GM18907 (cell line): ENCODE data around the gene TSHZ2.
"Not testable (repeated sequence)": the region's sequence is repeated elsewhere in the genome, so short reads cannot be mapped to it uniquely, and the experiment has no call there.

ENCODE experiments used
- ATAC-seq: cut with Tn5 transposase; IDR thresholded peaks from one replicate; pipeline ENCODE4 v1.9.1; 2021; ENCODE audit warnings: mild to moderate bottlenecking, moderate library complexity; ENCODE audit not compliant: unreplicated experiment

The TSHZ2 gene

DNA sequence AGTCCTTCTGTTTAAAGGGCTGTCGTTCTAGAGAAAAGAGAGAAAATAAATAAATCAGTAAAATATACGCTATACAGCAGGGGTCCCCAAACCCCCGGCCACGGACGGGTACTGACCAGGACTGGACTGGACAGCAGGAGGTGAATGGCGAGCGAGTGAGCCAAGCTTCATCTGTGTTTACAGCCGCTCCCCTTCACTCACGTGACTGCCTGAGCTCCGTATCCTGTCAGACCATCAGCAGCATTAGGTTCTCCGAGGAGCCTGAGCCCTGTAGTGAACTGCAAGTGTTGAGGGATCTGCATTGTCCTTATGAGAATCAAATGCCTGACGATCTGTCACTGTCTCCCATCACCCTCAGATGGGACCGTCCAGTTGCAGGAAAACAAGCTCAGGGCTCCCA, 545.0 kb downstream of the TSHZ2 start:
- ATAC-seq: no peak

DNA sequence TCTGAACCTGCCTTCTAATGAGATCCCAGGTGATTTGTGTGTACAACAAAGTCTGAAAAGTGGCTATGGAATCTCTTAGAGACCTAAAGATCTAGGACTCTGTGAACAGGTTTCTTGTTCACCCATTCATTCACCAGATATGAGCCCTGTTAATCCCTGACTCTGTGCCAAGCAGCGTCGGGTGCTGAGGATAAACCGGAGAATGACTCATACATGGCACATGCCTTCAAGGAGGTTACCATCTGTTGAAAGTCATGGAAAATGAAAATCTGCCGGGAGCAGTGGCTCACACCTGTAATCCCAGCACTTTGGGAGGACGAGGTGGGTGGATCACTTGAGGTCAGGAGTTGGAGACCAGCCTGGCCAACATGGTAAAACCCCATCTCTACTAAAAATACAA, 549.3 kb downstream of the TSHZ2 start:
- not testable (repeated sequence) for ATAC-seq

GRCh38 chr20:53522026-53522425, 549.9 kb downstream of the TSHZ2 start:
- ATAC-seq: no peak

DNA sequence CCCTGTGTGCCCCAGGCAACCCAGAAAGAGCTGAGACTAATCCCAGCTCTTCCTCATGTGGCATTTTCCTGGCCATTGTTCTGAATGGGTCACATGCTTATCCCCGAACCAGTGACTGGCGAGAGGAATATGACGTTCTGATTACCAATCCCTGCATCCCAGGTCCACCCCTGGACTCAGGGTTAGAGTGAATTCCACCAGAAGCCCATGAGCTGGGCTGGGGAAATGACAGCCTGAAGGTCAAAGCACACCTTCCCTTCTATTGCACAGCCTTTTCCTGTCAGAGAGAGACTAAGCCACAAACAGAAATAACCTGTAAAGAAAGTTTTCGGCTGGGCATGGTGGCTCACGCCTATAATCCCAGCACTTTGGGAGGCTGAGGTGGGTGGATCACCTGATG, 550.5 kb downstream of the TSHZ2 start:
- ATAC-seq: no peak

GRCh38 chr20:53523615-53524014, 551.5 kb downstream of the TSHZ2 start:
- not testable (repeated sequence) for ATAC-seq

DNA sequence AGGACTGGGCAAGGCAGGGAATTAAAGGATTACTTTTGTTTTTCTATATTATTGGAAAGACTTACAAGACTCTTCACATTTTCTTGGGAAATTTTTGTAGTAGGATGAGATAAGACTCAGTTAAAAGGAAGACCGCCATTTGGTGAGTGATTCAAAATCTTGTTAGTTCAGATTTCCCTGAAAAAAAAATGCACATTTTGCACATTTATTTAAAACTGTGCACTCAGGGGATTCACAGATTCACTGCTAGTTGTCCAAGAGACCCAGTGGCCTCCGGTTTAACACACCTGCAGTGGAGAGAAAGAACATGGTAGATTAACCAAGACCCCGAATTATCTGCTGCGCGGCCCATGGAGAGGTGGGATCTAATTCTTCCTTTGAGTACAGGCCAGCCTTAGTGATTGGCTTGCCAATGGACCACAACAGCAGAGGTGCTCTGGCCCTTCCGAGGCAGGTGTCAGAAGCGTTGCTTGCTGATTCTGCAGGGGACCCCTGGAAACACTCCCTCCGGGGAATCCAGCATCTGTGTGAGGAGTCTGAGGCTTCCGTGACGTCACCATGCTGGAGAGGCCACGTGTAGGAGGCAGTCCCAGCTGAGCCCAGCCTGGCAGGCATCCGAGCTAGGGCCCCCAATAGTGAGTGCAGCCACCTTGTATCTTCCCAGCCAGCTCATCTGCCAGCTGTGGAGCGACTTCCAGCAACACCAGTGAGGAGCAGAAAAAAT, 552.6 kb downstream of the TSHZ2 start:
- no peak for ATAC-seq

GRCh38 chr20:53527196-53527595, 555.0 kb downstream of the TSHZ2 start:
- ATAC-seq: no peak

- ATAC-seq: no peak
Measured at GRCh38 chr20:53529658-53530057, 557.5 kb downstream of the TSHZ2 start.

DNA sequence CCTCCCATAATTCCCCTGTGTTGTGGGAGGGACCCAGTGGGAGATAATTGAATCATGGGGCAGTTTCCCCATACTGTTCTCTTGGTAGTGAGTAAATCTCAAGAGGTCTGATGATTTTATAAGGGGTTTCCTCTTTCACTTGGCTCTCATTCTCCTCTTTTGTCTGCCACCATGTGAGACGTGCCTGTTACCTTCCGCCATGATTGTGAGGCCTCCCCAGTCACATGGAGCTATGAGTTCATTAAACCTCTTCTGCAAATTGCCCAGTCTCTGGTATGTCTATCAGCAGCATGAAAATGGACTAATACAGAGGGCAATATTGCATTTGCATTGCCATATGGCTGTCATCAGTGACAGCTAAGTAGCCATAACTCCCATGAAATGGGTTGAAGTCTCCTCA, 558.3 kb downstream of the TSHZ2 start:
- no peak for ATAC-seq

- ATAC-seq: not testable (repeated sequence)
Measured at GRCh38 chr20:53532654-53533312, 560.6 kb downstream of the TSHZ2 start.

DNA sequence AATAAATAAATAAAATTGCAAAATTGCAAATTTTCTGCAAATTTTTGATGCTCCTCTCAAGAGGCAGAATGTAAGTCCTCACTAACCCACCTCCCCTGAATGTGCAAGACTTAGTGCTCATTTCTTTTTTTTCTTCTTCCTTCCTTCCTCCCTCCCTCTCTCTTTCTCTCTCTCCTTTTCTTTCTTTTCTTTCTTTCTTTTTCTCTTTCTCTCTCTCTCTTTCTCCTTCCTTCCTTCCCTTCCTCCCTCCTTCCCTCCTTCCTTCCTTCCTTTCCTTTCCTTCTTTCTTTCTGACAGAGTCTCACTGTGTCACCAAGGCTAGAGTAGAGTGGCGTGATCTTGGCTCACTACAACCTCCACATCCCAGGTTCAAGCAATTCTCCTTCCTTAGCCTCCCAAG, 561.3 kb downstream of the TSHZ2 start:
- no peak for ATAC-seq

- ATAC-seq: no peak
Measured at GRCh38 chr20:53534037-53534436, 561.9 kb downstream of the TSHZ2 start.

- no peak for ATAC-seq
Measured at GRCh38 chr20:53535878-53536277, 563.7 kb downstream of the TSHZ2 start.

DNA sequence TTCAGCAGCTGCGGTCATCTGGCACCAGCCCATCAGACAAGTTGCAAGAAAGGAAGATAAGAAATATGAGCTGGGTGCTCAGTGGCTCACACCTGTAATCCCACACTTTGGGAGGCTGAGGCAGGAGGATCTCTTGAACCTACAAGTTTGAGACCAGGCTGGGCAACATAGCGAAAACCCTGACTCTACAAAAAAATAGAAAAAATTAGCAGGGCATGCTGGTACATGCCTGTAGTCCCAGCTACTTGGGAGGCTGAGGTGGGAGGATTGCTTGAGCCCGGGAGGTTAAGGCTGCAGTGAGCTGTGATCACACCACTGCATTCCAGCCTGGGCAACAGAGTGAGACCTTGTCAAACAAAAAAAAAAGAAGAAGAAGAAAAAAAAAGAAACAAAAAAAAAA, 564.2 kb downstream of the TSHZ2 start:
- ATAC-seq: not testable (repeated sequence)

DNA sequence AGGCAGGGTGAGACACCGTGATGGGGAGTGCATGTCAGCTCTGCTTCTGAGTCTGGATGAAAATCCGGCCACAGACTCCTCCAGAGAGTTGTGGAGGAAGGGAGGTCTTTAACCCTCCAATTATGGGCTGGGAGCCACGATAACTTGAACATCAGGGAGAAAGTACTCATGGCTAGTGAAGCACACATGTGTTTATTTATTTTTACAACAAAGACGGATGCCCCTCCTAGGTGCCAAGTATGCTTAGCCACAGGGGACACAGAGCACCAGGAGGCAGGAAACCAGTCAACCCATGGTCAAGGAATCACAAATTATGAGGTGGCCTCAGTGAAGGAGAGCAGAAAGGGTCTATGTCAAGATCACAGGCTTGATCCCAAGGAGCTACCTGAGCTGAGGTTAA, 567.4 kb downstream of the TSHZ2 start:
- no peak for ATAC-seq
